Spleen (tissue), 7 donors: ENCODE data around the gene TMED9.

Source experiments
- CTCF ChIP-seq, 11 experiments: fragments of 200-600 bp in 7 of 11; fragments of 450-650 bp in 4 of 11; sonication (generic) in 4 of 11; IDR thresholded peaks in 8 of 11; conservative IDR thresholded peaks in 3 of 11; 1 replicate in 7 of 11; 2 replicates in 4 of 11; pipeline versions ENCODE4 v1.4.0 to v1.8.0; 2016 to 2021; ENCODE audit warnings: antibody characterized with exemption in 11 of 11, inconsistent platforms in 4 of 11, mild to moderate bottlenecking in 1 of 11
- POLR2A ChIP-seq, 3 donors: fragments of 450-650 bp; IDR thresholded peaks; one replicate each; pipeline ENCODE4 v1.5.1; 2017; ENCODE audit warnings: antibody characterized with exemption in 3 of 3, mild to moderate bottlenecking in 1 of 3
- POLR2AphosphoS5 ChIP-seq, 3 donors: sonication (generic); formaldehyde crosslinking; IDR thresholded peaks; one replicate each; pipeline ENCODE4 v1.5.1; 2017; ENCODE audit warnings: antibody characterized with exemption in 3 of 3
- donor health status: DM: no; HTN: no; CAD: no; lungs with moderate emphysema.
- donor health status: DM: no; HTN: no; CAD: no.
- donor health status: DM: no; HTN: no; CAD: no.

GRCh38 chr5:177568326-177568725, 23.7 kb upstream of the TMED9 start:
- TF ChIP-seq POLR2A (IDR thresholded peaks at IDR 0.05) (no peak), POLR2AphosphoS5 (IDR thresholded peaks at IDR 0.05) (no peak), CTCF (IDR thresholded peaks at IDR 0.05 in 8 of 11, conservative IDR thresholded peaks at IDR 0.05 in 3 of 11) (no peak)
